GM12878 (cell line): Measurements from ENCODE around the gene IPCEF1. TPM values are rescaled to one million over a fixed set of nuclear protein-coding genes. Genes with fewer than 3 reads are reported as not detected.

Experiments used
- CREM ChIP-seq: IDR thresholded peaks from 2 replicates; pipeline ENCODE4 v1.6.1; 2014; ENCODE audit warnings: antibody characterized with exemption, low read depth
- FOXK2 ChIP-seq: fragments of 450-650 bp; IDR thresholded peaks from 2 replicates; pipeline ENCODE4 v1.6.1; 2017; ENCODE audit warnings: mild to moderate bottlenecking, moderate library complexity
- NR2C1 ChIP-seq: fragments of 450-650 bp; IDR thresholded peaks from 2 replicates; pipeline ENCODE4 v1.6.1; 2017; ENCODE audit warnings: antibody characterized with exemption, mild to moderate bottlenecking, moderate library complexity
- PML ChIP-seq: IDR thresholded peaks from 2 replicates; pipeline ENCODE4 v1.6.1; 2012; ENCODE audit warnings: low read length, inconsistent platforms
- POLR2AphosphoS5 ChIP-seq: IDR thresholded peaks from 2 replicates; pipeline ENCODE4 v1.6.1; 2011; ENCODE audit warnings: mild to moderate bottlenecking, low read length, inconsistent platforms
- SIX5 ChIP-seq: IDR thresholded peaks from 2 replicates; pipeline ENCODE4 v1.6.1; 2011; ENCODE audit warnings: mild to moderate bottlenecking, low read depth, low read length, moderate library complexity; ENCODE audit not compliant: severe bottlenecking
- SREBF2 ChIP-seq: IDR thresholded peaks from 2 replicates; pipeline ENCODE4 v1.6.1; 2012; ENCODE audit warnings: mild to moderate bottlenecking, low read length
- ZSCAN29 ChIP-seq: fragments of 450-650 bp; IDR thresholded peaks from 2 replicates; pipeline ENCODE4 v1.6.1; 2017; ENCODE audit warnings: mild to moderate bottlenecking, moderate library complexity
- polyA plus RNA-seq, 11 experiments: library from polyadenylated mRNA; depleted of rRNA in 4 of 11; unstranded in 6 of 11; stranded (reverse) in 5 of 11; fragments of >200 nt; fragmentation: Nextera tagmentation in 4 of 11; fragmentation: Illumina TruSeq in 1 of 11; extraction: Ambion mirVana in 4 of 11; extraction: Trizol in 1 of 11; gene quantifications; 1 replicate in 1 of 11; 2 replicates in 10 of 11; pipeline versions ENCODE4 v1.2.1 to v1.2.3, GENCODE V29; 2011 to 2016; ENCODE audit warnings: inconsistent platforms in 2 of 11, missing spikeins in 2 of 11, low read depth in 1 of 11
- total RNA-seq, 4 experiments: library from RNA; depleted of rRNA in 3 of 4; stranded (reverse); fragments of >200 nt in 3 of 4; fragmentation: Illumina TruSeq in 1 of 4; extraction: Trizol in 1 of 4; gene quantifications; 2 replicates each; pipeline versions ENCODE4 v1.2.1 to v1.2.3, GENCODE V29; 2013 to 2021
- TF ChIP-seq, protein P1 (sequence below): fragments of 450-650 bp; formaldehyde crosslinking; IDR thresholded peaks from 2 replicates; pipeline ENCODE4 v1.4.0; 2020; ENCODE audit warnings: mild to moderate bottlenecking, moderate library complexity
- TF ChIP-seq, protein P2 (sequence below): fragments of 450-650 bp; IDR thresholded peaks from 2 replicates; pipeline ENCODE4 v1.6.1; 2017; ENCODE audit warnings: low read depth, mild to moderate bottlenecking, moderate library complexity

Gene IPCEF1
- total and polyA plus RNA-seq, 10 of the 15 experiments (the other 5 are each of a cell fraction or from before 2014, with no cell fraction given): 1.3 to 137 (median 4.2) TPM

DNA sequence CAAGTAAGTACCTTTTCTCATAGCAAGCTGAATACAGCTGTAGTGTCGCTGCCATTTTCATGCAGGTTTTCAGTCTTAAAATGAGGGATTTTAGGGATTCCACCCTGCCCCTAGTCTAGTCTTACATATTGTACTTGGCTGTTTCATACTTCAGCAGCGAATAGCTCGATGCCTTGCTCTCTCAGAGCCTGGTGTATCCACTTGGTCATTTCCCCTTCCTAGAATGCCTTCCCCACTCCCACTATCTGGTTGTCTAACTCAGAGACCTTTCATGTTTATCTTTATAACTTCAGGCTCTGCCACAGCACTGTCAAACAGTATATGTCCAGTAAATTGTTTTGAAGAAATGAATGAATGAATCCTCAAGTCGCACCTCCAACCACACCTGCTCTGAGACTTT, 21.1 kb upstream of the IPCEF1 start (continued):
- TF ChIP-seq, protein P1, sequence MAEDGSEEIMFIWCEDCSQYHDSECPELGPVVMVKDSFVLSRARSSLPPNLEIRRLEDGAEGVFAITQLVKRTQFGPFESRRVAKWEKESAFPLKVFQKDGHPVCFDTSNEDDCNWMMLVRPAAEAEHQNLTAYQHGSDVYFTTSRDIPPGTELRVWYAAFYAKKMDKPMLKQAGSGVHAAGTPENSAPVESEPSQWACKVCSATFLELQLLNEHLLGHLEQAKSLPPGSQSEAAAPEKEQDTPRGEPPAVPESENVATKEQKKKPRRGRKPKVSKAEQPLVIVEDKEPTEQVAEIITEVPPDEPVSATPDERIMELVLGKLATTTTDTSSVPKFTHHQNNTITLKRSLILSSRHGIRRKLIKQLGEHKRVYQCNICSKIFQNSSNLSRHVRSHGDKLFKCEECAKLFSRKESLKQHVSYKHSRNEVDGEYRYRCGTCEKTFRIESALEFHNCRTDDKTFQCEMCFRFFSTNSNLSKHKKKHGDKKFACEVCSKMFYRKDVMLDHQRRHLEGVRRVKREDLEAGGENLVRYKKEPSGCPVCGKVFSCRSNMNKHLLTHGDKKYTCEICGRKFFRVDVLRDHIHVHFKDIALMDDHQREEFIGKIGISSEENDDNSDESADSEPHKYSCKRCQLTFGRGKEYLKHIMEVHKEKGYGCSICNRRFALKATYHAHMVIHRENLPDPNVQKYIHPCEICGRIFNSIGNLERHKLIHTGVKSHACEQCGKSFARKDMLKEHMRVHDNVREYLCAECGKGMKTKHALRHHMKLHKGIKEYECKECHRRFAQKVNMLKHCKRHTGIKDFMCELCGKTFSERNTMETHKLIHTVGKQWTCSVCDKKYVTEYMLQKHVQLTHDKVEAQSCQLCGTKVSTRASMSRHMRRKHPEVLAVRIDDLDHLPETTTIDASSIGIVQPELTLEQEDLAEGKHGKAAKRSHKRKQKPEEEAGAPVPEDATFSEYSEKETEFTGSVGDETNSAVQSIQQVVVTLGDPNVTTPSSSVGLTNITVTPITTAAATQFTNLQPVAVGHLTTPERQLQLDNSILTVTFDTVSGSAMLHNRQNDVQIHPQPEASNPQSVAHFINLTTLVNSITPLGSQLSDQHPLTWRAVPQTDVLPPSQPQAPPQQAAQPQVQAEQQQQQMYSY: no peak
- TF ChIP-seq NR2C1: no peak
- no peak for TF ChIP-seq ZSCAN29
- TF ChIP-seq, protein P2, sequence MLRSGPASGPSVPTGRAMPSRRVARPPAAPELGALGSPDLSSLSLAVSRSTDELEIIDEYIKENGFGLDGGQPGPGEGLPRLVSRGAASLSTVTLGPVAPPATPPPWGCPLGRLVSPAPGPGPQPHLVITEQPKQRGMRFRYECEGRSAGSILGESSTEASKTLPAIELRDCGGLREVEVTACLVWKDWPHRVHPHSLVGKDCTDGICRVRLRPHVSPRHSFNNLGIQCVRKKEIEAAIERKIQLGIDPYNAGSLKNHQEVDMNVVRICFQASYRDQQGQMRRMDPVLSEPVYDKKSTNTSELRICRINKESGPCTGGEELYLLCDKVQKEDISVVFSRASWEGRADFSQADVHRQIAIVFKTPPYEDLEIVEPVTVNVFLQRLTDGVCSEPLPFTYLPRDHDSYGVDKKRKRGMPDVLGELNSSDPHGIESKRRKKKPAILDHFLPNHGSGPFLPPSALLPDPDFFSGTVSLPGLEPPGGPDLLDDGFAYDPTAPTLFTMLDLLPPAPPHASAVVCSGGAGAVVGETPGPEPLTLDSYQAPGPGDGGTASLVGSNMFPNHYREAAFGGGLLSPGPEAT: no peak
- no peak for TF ChIP-seq FOXK2
- TF ChIP-seq PML: no peak
- TF ChIP-seq POLR2AphosphoS5: no peak
- no peak for TF ChIP-seq CREM
- no peak for TF ChIP-seq SIX5
- no peak for TF ChIP-seq SREBF2
